HG03060 (cell line): Measurements from ENCODE around the gene USP48.
"Not testable (repeated sequence)": the region's sequence is repeated elsewhere in the genome, so short reads cannot be mapped to it uniquely, and the experiment has no call there.

Experiments
- ATAC-seq: cut with Tn5 transposase; IDR thresholded peaks from one replicate; pipeline ENCODE4 v1.9.1; 2021; ENCODE audit warnings: low read depth, moderate number of reproducible peaks; ENCODE audit not compliant: unreplicated experiment

USP48 gene

DNA sequence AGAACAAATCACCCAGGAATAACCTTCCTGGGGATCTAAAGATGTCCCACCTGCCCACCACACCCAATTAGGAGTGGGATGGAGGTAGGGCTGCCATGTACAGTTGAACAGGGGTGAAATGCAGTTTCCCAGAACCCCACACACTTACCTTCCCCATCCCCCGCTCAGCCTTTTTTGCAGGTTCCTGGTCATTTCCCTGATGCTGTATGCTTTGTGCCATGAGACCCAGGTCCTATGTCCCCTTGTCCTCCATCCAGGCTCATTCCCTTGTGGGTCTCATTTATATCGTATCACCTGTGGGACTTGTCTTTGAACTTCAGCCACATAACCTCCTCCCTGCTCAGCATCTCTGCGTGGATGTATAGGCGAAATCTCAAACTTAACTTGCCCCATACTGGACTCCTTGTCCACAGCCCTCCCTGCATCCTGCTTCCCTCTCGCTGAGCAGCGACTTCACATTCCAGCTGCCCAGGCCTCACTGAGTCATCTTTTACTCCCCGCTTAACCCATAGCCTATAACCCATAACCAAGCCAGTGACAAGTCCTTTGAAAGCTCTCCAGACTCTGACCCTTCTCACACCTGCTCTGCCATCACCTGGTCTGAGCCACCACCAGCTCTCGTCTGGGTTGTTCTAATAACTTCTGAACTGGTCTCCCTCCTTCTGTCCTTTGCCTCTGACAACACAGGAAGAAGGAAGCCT is 33.8 kb upstream of the USP48 start:
- no peak for ATAC-seq

DNA sequence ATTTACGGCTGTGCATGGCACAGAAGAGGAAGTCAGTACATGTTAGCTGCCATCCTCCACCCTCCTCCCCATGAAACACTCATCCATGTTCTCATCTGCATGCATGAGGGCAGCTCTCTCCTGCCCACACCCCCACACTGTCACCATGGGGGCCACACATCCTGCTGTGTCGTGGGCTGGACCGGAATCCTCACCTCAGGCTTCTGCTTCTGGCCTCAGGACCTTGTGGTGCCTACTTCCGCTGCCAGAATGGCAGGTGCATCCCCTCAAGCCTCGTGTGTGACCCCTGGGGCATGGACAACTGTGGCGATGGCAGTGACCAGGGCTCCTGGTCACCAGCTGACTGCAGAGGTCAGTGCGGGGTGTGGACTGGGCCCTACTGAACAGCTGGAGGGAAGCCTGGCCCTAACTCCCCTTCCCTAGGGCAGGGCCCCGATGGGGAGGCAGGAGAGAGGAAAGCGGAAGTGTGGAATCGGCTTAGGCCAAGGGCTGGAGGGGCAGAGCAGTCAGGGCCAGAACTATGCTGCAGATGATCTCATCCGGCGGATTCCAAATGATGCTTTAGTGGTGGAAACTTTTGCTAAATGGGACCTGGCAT is 32.9 kb upstream of the USP48 start:
- no peak for ATAC-seq

DNA sequence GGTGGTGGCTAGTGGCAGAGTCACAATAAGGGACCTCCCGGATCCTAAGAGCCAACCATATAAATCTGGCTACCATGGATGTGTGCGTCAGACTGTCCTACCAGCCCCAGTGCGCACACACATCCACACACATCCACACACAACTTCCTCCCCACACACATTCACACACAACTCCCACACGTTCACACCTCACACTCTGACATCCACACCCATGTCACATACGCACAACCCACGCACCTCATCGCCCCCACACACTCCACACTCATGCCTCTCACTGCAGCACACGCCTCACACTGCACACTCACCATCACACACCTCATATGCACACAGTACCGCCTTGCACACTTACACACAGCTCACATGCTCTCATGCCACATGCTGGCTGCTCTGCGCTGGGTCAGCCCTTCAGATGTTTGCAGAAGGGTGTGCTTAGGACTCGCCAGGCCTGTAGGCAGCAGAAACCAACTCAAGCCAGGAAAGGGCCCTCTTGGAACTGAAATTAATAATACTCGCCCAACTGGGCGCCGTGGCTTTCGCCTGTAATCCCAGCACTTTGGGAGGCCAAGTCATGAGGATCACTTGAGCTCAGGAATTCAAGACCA is 32.1 kb upstream of the USP48 start:
- ATAC-seq = no peak

DNA sequence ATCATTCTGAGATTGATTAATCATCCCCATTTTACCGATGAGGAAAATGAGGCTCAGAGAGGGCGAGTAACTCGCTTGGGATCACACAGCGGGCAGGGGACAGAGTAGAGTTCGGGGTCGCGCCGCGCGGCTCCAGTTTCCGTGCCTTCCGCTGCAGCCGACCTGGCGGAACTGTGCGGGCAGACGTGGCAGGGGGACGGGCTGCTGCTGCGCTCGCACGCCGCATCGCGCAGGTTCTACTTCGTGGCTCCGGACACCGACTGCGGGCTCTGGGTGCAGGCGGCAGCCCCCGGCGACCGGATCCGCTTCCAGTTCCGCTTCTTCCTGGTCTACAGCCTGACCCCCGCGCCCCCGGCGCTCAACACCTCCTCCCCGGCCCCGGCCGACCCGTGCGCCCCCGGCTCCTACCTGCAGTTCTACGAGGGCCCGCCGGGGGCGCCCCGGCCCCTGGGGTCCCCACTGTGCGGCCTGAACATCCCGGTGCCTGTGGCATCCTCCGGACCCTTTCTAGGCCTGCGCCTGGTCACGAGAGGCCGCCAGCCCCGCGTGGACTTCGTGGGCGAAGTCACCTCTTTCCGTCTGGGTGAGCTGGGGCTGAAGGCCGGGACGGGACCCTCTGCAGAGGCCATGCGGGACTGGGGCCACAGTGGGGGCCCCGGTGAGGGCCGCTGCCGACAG is 31.4 kb upstream of the USP48 start:
- no peak for ATAC-seq

DNA sequence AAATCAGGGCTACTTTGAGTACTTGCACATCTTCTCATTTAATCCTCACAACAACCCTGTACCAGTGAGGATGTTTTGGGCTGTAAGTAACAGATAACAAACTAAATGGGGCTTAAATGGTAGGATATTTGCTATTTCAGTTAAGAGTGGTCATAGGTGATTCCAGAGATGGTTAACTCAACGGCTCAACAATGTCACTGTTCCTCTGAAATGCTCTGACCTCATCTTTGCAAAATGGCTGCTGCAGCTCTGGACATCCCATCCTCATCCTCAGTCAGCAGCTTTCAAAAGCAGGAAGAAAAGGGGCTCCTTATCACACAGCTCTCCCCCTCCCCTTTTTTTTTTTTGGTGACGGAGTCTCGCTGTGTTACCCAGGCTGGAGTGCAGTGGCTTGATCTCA is 30.6 kb upstream of the USP48 start:
- no peak for ATAC-seq

GRCh38 chr1:21811875-21812305 is 28.9 kb upstream of the USP48 start, which contains the start of gene LDLRAD2:
TSS of gene LDLRAD2 (plus strand) at chr1:21812265. CDS start at chr1:21812452, 187 bp downstream.
- no peak for ATAC-seq

GRCh38 chr1:21804536-21804935 is 21.6 kb upstream of the USP48 start:
- no peak for ATAC-seq

DNA sequence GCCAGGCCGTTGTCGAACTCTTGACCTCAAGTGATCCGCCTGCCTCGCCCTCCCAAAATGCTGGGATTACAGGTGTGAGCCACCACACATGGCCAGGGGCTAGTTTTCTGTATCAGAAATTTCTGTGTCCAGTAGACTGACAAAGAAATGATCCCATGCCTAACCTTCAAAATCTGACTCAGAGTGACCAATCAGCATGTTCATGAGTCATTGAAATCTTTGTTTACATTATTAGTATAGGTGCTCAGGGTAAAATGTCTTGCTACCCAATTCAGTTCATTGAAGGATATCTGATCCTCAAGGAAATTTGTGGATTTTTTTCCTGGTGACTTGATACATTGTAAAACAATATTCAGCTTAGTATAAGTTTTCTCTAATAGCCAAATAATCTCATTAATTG is 18.2 kb upstream of the USP48 start:
- no peak for ATAC-seq

DNA sequence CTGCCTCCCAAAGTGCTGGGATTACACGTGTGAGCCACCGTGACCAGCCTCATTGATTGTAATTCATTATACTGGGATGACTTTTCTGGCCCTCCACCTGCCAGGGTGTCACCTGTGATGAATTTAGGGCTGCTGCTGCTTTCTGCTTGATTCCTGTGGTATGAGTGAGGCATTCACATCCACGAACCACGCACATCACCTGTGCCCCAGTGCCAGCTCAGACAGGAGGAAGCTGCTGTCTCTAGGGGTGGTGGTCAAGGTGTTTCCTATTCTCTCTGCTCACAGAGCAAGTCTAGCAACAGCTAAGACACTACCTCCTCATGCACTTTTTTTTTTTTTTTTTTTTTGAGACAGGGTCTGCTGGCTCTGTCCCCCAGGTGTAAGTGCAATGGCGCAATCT is 16.8 kb upstream of the USP48 start:
- ATAC-seq = no peak

DNA sequence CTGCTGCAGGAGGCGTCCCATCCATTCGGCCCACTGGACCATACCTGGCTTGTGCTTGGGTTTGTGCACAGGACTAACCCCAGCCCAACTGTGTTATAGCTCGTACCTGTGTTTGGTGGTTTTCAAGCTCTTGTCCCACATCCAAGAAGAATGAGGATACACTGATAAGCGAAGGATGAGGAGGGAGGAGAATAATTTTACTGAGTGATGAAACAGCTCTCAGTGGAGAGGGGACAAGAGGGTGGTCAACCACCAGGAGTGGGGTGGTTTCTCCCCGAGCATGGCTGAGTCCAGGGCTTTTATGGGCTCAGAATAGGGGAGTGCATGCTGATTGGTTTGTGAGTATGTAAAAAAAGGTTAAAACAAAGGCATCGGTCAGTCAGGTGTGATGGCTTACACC is 12.1 kb upstream of the USP48 start:
- no peak for ATAC-seq

GRCh38 chr1:21794656-21795055 is 11.7 kb upstream of the USP48 start:
- no peak for ATAC-seq

GRCh38 chr1:21793104-21793503 is 10.2 kb upstream of the USP48 start:
- no peak for ATAC-seq

DNA sequence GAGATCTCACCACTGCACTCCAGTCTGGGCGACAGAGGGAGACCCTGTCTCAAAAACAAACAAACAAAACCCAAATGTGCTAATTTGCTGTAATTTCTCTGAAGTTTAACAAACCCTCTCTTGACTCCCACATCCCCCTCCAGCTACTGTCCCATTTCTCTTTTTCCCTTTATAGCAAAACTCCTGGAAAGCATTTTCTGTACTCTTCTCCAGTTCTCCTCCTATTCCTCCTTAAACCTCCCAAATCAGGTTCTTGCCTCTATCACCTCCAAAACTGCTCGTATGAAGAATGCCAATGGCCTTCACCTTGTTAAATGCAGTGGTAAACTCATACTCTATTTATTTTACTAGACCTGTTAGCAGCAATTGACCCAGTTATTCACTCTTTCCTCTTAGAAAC is 3.7 kb upstream of the USP48 start:
- no peak for ATAC-seq

GRCh38 chr1:21785764-21786163 is 2.8 kb upstream of the USP48 start:
- not testable (repeated sequence) for ATAC-seq

DNA sequence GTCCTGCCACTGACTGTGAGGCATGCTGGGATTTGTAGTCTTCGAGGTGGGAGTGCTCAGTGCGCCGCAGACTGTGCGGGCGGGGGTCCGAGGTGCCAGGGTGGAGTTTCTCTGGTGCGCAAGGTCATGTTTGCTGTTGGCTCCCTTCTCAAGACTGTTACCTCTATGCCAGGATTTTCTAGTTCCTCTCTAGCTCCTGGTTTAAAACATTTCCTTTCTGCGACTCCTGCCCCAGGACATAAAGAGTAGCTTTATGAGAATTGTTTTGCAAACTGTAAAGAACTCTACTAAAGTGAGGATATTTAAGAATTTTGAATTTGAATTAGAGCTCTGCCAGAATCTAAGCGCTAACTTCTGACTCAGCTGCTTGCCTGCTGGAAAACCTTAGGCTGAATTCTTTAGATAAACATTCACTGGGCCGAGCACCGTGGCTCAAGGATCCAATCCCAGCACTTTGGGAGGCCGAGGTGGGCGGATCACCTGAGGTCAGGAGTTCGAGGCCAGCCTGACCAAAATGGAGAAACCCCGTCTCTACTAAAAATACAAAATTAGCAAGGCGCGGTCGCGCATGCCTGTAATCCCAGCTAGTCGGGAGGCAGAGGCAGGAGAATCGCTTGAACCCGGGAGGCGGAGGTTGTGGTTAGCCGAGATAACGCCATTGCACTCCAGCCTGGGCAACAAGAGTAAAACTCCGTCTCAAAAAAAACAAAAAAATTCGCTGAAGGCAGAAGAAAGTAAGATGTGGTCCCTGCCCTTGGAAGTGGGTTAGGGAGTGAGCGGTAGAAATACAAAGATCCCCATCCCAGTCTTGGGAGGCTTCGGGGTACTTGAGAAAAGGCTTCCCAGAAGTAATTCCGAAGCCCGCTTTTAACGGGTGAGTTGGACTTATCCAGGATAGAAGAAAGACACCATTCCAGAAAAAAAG is 992 bp upstream of the USP48 start:
- ATAC-seq = no peak

DNA sequence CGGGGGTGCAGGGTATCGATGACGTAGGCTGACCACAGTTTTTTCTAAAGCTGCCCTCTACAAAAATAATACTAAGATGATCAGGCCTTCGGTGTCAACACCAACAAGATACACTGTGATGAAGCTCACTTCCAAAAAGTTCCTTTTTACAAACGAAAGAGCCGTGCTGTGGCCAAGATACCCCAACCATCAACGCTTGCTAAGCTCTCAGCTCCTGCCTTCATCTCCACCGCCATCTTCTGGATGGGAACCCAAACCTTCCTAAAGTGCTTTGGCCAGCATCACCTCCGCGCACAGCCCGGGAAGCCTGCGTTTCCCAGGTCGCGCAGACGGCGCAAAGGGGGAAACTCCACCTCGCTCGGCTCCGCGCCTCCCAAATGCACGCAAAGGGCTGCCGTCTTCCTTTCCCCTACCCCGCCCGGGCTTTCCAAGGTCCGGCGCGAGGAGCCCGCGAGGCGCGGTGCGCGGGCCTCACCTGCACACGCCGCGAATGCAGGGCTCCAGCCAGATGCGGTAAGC is 541 bp downstream of the USP48 start:
- ATAC-seq = peak; percentile 17

DNA sequence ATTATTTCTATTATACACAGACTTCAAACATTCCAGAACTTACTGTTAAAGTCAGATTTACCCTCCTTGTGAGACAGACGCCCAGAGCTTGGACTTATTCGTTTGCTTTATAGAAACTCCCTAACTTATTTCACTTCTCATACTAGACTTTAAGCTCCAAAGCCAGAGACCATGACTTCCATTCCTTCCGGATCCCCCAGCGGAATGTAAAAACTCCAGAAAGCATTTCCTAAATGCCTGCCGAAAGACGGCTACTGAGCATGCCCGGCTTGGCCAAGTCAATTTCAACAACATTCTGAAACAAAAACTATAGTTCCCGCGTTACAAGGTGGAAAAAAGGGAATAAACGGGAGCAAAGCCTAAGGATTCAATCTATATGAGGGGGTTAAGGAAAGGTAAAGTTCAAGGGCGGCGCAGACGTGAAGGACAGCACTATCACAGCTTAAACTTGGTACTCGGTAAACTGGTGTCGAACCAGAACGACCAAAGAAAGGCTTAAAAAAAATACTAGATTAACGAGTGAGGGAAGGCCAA is 1.1 kb downstream of the USP48 start:
- ATAC-seq = no peak

DNA sequence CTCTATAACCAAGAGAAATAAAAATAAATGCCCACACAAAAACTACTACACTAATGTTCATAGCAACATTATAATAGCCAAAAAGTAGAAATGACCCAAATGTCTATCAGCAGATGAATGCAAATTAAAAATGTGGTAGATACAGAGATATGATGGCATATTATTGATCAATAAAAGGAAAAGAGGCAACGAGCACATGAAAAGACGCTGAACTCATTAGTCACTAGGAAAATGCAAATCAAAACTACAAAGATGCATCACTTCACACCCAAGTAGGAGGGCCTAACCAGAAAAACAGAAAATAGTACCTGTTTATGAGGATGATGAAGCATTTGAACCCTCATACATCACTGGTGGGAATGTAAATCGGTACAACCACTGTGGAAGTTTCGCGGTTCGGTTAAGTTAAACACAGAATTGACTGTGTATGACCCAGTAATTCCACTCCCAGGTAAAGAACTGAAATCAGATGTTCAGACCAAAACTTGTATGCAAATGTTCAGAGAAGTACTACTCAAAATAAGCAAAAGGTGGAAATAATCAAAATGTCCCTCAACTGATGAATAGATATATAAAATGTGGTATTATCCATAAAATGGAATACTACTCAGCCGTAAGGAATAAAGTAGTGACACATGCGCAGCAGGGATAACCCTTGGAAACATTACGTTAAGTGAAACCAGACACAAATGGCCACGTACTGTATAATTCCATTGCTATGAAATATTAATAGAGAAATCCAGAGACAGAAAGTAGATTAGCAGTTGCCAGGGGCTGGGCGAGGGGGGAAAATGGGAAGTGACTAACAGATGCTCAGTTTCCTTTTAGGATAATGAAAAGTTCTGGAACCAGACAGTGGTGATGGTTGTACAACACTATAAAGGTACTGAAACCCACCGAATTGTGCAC is 3.1 kb downstream of the USP48 start:
- peak; percentile 26 for ATAC-seq

DNA sequence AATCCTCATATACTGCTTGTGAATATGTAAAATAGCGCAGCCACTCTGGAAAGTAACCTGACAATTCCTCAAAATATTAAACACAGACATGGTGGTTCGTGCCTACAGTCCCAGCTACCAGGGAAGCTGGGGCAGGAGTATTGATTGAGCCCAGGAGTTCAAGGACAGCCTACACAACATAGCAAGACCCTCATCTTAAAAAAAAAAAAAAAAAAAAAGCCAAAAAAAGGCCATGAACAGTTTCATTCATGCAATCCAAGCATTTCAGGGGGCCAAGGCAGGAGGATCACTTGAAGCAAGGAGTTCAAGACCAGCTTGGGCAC is 4.6 kb downstream of the USP48 start:
- ATAC-seq = no peak
